Esophagus (tissue), 2 donors: ENCODE results near the gene PCNX1. TPM values are rescaled to one million over a fixed set of nuclear protein-coding genes. Genes with fewer than 3 reads are reported as not detected.

Source experiments
- H3K27ac ChIP-seq, 2 donors: one replicate each; pipeline ENCODE4 v1.5.1; 2013; ENCODE audit warnings: low read depth in 2 of 2, mild to moderate bottlenecking in 2 of 2, inconsistent platforms in 1 of 2, low read length in 1 of 2, moderate library complexity in 1 of 2
- H3K27me3 ChIP-seq, 2 donors: one replicate each; pipeline ENCODE4 v1.6.1; 2013; ENCODE audit warnings: low read length in 2 of 2, control low read depth in 1 of 2, mild to moderate bottlenecking in 1 of 2; ENCODE audit not compliant: insufficient read depth in 2 of 2, control insufficient read depth in 1 of 2
- H3K36me3 ChIP-seq, 2 donors: one replicate each; pipeline ENCODE4 v1.6.1; 2013; ENCODE audit warnings: low read length in 1 of 2; ENCODE audit not compliant: control insufficient read depth in 2 of 2, insufficient read depth in 2 of 2
- H3K4me1 ChIP-seq, 2 donors: one replicate each; pipeline ENCODE4 v1.6.1; 2013; ENCODE audit warnings: low read length in 1 of 2; ENCODE audit not compliant: control insufficient read depth in 2 of 2, insufficient read depth in 2 of 2
- H3K4me3 ChIP-seq, 2 donors: one replicate each; pipeline ENCODE4 v1.5.1; 2013; ENCODE audit warnings: low read length in 2 of 2, mild to moderate bottlenecking in 2 of 2, low read depth in 1 of 2, moderate library complexity in 1 of 2
- H3K9me3 ChIP-seq, 2 donors: one replicate each; pipeline ENCODE4 v1.6.1; 2013; ENCODE audit warnings: mild to moderate bottlenecking in 2 of 2, low read depth in 1 of 2, low read length in 1 of 2, moderate library complexity in 1 of 2; ENCODE audit not compliant: control insufficient read depth in 2 of 2, insufficient read depth in 1 of 2
- WGBS, 2 donors: extraction: QIAGEN DNeasy Blood & Tissue Kit; methylation state at CpG; one replicate each; pipeline ENCODE4 v1.1.7; 2013; 5-methylcytosine and 5-hydroxymethylcytosine counted together
- polyA plus RNA-seq, 2 donors: library from polyadenylated mRNA; stranded (reverse); fragments of 200-250 nt; gene quantifications; one replicate each; pipeline ENCODE4 v1.2.3, GENCODE V29; 2013
- donor health status: healthy with polysubstance abuse.
- donor health status: Bipolar disorder and iron deficiency.

PCNX1 gene
- polyA plus RNA-seq, 2 donors: 3.9 to 4.1 TPM

- peaks cover 3 to 7% of the 10 kb centered on the region in 2 donors for H3K36me3 ChIP-seq
- no peak overlapping the region for H3K4me3 ChIP-seq
- 96 to 100% methylated on average over 1 of the region's 1 CpG for WGBS, 2 donors
- H3K9me3 ChIP-seq: peaks cover 3 to 7% of the 10 kb centered on the region in 2 donors
- H3K27me3 ChIP-seq: no peaks in the 10 kb centered on the region
- H3K27ac ChIP-seq: no peak overlapping the region
- H3K4me1 ChIP-seq: no peaks in the 10 kb centered on the region
These were observed 36.6 kb downstream of the PCNX1 start for GRCh38 chr14:70943838-70944237.

DNA sequence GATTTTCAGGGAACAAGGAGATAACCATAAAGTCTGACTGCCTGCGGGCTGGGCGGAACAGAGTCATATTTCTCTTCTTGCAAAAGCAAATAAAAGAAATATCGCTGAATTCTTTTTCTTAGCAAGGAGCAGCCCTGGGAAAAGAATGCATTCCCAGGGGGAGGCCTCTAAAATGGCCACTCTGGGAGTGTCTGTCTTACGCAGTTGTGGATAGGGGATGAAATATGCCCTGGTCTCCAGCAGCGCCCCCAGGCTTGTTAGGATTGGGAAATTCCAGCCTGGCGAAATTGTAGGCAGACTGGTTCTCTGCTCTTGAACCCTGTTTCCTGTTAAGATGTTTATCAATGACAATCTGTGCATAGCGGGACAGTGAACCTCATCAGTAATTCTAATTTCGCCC lies 40.5 kb downstream of the PCNX1 start:
- peaks cover 3 to 7% of the 10 kb centered on the region in 2 donors for H3K9me3 ChIP-seq
- 97 to 98% methylated on average over 8 of the region's 8 CpGs for WGBS, 2 donors
- H3K36me3 ChIP-seq: peaks cover 3 to 7% of the 10 kb centered on the region in 2 donors
- H3K4me3 ChIP-seq: no peak overlapping the region
- H3K27ac ChIP-seq: no peak overlapping the region
- H3K27me3 ChIP-seq: no peaks in the 10 kb centered on the region
- H3K4me1 ChIP-seq: no peaks in the 10 kb centered on the region

- H3K27ac ChIP-seq: no peak overlapping the region
- WGBS, 2 donors: 96% methylated on average over 3 of the region's 3 CpGs
- H3K27me3 ChIP-seq: no peaks in the 10 kb centered on the region
These were observed 45.2 kb downstream of the PCNX1 start for GRCh38 chr14:70952485-70952884.

DNA sequence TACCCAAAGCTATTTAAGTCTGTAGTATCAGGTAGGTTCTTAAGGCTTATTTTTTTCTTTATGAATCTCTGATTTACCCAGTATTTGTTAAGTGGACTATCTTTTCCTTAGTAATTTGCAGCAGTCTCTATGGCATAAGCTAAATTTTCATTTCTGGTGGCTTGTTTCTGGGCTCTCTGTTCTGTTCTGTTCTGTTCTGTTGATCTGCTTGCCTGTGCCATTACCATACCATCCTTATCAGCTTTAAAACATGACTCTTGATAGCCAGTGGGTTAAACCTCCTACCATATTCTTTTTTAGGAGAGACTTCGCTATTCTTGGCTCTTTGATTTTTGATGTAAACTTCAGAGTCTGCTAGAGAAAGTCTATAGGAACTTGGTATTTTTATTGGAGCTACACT lies 46.8 kb downstream of the PCNX1 start:
- no peaks in the 10 kb centered on the region for H3K27me3 ChIP-seq
- no peak overlapping the region for H3K4me3 ChIP-seq
- no peaks in the 10 kb centered on the region for H3K9me3 ChIP-seq
- H3K36me3 ChIP-seq: no peaks in the 10 kb centered on the region
- no peaks in the 10 kb centered on the region for H3K4me1 ChIP-seq
- no peak overlapping the region for H3K27ac ChIP-seq
- WGBS, 2 donors: 98 to 100% methylated on average over 1 of the region's 1 CpG

More at GRCh38 chr14:70952485-70952884, 45.2 kb downstream of the PCNX1 start:
- peaks cover 0 to 4% of the 10 kb centered on the region in 2 donors for H3K36me3 ChIP-seq
- peaks cover 0 to 4% of the 10 kb centered on the region in 2 donors for H3K9me3 ChIP-seq
- no peaks in the 10 kb centered on the region for H3K4me1 ChIP-seq
- no peak overlapping the region for H3K4me3 ChIP-seq

DNA sequence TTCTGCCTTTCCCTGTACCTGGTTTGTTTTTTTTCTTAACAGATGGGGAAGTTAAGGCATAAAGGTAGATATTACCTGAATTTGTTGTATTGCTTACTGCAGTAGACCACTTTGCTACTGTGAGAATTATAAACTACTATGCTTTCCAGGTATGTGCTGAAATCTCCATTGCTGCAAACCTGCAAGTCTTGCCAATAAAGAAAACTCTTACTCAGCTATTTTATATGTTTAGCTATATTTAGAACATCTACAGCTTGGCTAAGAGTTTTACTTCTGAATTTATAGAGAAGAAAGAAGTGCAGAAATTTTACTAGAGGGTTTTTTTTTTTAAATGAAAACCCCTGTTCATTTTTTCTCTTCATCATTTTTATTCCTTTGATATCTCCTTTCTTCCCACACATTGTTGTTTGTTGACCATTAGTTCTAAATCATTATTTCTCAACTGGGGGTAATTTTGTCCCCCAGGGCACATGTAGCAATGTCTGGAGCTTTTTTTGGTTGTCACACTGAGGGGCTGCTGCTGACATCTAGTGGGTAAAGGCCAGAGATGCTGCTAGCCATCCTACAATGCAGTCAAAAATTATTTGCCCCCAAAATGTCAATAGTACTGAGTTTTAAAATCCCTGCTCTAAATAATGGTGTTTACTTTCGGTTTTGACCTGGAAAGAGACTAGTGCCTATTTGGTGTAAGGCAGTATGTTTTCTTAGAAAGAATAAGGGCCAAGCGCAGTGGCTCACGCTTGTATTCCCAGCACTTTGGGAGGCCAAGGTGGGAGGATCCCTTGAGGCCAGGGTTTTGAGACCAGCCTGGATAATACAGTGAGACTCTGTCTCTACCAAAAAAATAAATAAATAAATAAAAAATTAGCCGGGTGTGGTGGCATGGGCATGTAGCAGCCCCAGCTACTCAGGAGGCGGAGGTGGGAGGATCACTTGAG lies 48.6 kb downstream of the PCNX1 start:
- Histone ChIP-seq H3K4me1 (no peaks in the 10 kb centered on the region), H3K27ac (no peak overlapping the region), H3K4me3 (no peak overlapping the region), H3K27me3 (no peaks in the 10 kb centered on the region), H3K36me3 (no peaks in the 10 kb centered on the region), H3K9me3 (no peaks in the 10 kb centered on the region)
- WGBS, 2 donors: 78 to 81% methylated on average over 5 of the region's 5 CpGs

GRCh38 chr14:70956511-70956910 lies 49.3 kb downstream of the PCNX1 start:
- Histone ChIP-seq H3K27me3 (no peaks in the 10 kb centered on the region), H3K9me3 (no peaks in the 10 kb centered on the region), H3K36me3 (no peaks in the 10 kb centered on the region), H3K27ac (no peak overlapping the region), H3K4me1 (no peaks in the 10 kb centered on the region), H3K4me3 (no peak overlapping the region)
- WGBS, 2 donors: 82 to 85% methylated on average over 3 of the region's 3 CpGs

GRCh38 chr14:70957710-70958109 lies 50.5 kb downstream of the PCNX1 start:
- Histone ChIP-seq H3K27me3 (no peaks in the 10 kb centered on the region), H3K36me3 (no peaks in the 10 kb centered on the region), H3K4me1 (no peaks in the 10 kb centered on the region), H3K4me3 (no peak overlapping the region), H3K27ac (no peak overlapping the region), H3K9me3 (no peaks in the 10 kb centered on the region)
- 91 to 93% methylated on average over 2 of the region's 2 CpGs for WGBS, 2 donors

DNA sequence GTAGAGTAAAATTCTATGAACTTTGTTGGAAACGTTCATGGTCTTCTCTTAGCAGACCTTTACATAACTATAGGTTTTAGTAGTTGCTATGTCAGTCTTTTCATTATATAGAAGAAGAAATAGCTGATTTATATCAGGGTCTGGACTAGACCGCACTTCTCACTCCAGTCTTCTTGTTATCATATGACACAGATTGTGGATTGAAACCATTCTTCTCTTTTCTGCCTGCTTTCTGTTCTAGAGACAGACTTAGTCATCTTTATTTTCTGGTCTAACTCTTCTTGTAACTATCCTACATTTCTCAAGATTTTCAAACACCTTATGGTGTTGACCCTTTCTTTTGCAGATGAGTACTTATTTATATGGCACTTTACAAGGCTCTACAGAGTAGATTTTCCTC lies 55.7 kb downstream of the PCNX1 start:
- 79 to 80% methylated on average over 2 of the region's 2 CpGs for WGBS, 2 donors
- H3K4me3 ChIP-seq: no peak overlapping the region
- no peaks in the 10 kb centered on the region for H3K27me3 ChIP-seq
- H3K27ac ChIP-seq: no peak overlapping the region
- H3K9me3 ChIP-seq: no peaks in the 10 kb centered on the region
- H3K4me1 ChIP-seq: no peaks in the 10 kb centered on the region
- no peaks in the 10 kb centered on the region for H3K36me3 ChIP-seq

GRCh38 chr14:70964492-70964891 lies 57.2 kb downstream of the PCNX1 start:
- H3K4me3 ChIP-seq: no peak overlapping the region
- no peaks in the 10 kb centered on the region for H3K36me3 ChIP-seq
- no peaks in the 10 kb centered on the region for H3K4me1 ChIP-seq
- 76 to 87% methylated on average over 3 of the region's 3 CpGs for WGBS, 2 donors
- no peak overlapping the region for H3K27ac ChIP-seq
- no peaks in the 10 kb centered on the region for H3K9me3 ChIP-seq
- no peaks in the 10 kb centered on the region for H3K27me3 ChIP-seq

DNA sequence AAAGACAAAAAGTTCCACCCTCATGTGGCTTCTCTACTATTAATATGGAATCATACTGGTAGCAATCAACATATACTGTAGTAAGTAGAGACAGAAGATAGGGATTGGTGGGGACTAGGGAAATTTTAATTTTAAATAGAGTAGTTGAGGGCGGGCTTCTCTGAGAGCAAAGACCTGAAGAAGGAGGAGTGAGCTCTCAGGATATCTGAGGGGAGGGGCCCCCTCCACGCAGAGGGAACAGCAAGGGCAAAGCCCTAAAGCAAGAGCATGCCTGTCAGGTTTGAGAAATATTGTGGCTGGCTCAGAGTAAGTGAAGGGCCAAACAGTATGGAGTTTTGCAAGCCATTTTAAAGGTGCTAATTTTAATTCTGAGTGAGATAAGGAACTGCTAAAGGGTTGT lies 64.3 kb downstream of the PCNX1 start:
- no peaks in the 10 kb centered on the region for H3K4me1 ChIP-seq
- H3K36me3 ChIP-seq: no peaks in the 10 kb centered on the region
- no peak overlapping the region for H3K4me3 ChIP-seq
- no peak overlapping the region for H3K27ac ChIP-seq
- no peaks in the 10 kb centered on the region for H3K27me3 ChIP-seq
- 67 to 68% methylated on average over 2 of the region's 2 CpGs for WGBS, 2 donors
- no peaks in the 10 kb centered on the region for H3K9me3 ChIP-seq
